Measurements from ENCODE around the gene STK24.

DNA sequence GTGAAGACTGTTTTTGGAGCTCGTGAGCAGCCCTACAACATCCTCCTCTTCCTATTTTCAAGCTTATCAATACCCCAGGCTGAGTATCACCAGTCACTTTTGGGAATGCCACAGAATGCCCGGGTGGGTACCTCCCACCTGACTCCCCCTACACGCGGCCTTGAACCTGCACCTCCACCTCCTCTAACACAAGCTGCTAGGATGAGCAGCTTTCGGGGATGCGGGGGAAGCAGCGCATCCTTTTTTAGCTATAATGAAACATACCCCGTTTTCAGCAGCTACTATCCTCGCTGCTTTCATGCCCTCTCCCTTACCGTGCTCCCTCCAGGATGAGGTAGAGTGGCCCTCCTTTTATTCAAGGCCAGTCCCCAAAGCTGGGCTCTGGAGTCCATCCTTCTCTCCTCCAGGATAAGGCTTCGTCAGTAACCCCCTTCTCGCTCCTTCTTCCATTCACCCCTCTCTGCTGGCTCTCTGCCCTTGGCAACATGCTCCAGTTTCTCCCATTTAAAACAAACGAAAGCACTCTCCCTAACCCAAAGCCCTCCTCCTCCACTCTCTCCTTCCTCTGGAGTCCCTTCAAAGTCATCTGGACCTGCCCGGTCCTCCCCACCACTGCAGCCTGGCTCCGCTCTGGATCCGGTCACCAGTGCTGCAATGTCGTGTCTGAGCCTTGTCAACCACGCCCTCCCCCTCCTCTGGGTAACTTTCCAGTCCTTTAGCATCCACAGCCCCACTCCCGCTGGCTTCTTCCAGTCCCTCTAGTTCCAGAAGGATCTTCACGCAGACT lies 55.3 kb downstream of the STK24 start:
- TF ChIP-seq, protein P1, sequence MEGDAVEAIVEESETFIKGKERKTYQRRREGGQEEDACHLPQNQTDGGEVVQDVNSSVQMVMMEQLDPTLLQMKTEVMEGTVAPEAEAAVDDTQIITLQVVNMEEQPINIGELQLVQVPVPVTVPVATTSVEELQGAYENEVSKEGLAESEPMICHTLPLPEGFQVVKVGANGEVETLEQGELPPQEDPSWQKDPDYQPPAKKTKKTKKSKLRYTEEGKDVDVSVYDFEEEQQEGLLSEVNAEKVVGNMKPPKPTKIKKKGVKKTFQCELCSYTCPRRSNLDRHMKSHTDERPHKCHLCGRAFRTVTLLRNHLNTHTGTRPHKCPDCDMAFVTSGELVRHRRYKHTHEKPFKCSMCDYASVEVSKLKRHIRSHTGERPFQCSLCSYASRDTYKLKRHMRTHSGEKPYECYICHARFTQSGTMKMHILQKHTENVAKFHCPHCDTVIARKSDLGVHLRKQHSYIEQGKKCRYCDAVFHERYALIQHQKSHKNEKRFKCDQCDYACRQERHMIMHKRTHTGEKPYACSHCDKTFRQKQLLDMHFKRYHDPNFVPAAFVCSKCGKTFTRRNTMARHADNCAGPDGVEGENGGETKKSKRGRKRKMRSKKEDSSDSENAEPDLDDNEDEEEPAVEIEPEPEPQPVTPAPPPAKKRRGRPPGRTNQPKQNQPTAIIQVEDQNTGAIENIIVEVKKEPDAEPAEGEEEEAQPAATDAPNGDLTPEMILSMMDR (IDR thresholded peaks at IDR 0.05), result no peak
- TF ChIP-seq EP300 (IDR thresholded peaks at IDR 0.05) (no peak), POLR2AphosphoS5 (IDR thresholded peaks at IDR 0.05) (no peak), POLR2A (IDR thresholded peaks at IDR 0.05) (no peak)

Measured in upper lobe of left lung (tissue), 4 donors.